Measurements from ENCODE around the gene GLOD5. TPM values are rescaled to one million over a fixed set of nuclear protein-coding genes. Genes with fewer than 3 reads are reported as not detected.

Gene GLOD5
- total RNA-seq, 1 donor from 2014 or later, result not detected

DNA sequence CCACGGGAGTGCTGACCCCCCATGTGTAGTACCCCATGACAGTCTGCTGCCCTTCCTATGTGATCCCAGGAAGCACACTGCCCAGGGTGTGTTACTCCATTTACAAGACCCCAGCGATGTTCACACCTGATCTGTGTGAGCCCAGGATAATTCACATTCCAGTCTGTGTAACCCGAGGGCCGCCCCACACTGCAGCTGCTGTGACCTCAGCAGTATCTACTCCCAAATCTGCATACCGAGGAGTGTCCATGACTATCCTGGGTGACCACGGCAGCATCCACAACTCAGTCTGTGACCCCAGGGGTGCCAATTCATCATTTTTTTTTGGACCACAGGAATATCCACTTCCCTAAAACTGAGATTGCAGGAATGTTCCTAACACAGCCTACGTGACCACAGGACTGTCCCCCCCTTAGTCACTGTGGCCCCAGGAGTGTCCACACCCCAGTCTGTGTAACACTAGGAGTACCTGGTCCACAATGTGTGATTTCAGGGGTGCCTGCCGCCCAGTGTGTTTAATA lies 7.8 kb upstream of the GLOD5 start:
- no peak for DNase-seq (ENCODE audit: low read depth)

DNA sequence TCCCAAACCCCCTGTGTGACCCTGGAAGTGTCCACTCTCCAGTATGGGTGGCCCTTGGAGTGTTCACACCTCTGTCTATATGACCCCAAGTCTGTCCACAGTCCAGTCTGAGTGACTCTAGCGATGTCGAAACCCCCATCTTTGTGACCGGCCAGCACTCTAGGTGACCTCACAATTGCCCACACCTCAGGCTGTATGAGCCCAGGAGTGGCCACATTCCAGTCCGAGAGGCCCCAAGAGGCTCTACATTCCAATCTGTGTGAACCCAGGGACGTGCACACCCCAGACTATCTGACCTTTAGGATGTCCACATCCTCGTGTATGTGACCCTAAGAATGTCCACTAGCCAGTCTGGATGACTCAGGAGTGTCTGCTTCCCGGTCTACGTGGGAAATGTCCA lies 7.3 kb upstream of the GLOD5 start:
- no peak for DNase-seq (ENCODE audit: low read depth)

DNA sequence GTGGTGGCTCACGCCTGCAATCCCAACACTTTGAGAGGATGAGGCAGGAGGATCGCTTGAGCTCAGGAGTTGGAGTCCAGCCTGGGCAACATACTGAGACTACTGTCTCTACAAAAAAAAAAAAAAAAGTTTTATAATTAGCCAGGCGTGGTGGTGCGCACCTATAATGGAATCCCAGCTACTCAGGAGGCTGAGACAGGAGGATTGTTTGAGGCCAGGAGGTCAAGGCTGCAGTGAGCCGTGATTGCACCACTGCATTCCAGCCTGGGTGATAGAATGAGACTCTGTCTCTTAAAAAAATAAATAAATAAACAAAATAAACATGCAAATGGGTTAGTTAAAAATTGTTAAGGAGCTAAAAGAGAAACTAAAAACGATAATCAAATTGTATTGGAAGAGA lies 7.7 kb downstream of the GLOD5 start:
- DNase-seq (ENCODE audit: low read depth), result no peak

DNA sequence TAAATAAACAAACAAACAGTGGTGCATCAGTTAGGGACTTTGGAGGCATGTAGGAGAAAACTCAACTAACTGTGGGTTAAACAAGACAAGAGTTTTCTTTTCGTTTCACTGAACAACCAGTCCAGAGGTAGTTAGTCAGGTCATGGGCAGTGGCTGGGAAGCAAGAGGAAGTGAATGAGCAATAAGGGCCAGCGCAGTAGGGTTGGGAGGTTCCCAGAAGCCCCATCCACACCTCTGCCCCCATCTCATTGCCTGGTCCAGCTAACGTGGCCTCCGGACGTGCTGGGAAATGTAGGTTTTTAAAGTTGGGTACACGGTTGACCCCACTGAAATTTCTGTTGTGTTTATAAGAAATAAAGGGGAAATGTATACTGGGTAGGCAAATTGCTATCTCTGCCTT lies 8.7 kb downstream of the GLOD5 start:
- DNase-seq (ENCODE audit: low read depth), result no peak

DNA sequence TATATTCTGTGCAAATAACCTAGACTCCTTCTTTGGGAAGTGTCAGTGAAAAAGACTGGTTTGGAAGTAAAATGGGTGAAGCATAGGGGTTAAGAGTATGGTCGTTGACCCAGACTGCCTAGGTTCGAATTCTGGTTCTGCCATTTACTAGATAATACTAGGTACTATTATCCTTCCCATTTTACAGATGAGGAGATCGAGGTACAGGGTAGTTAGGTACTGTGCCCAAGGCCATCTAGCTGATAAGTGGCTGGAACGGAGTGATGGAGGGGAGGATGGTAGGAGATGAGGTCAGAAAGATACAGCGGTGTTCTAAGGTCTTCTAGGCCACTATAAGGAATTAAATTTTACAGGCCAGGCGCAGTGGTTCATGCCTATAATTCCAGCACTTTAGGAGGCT lies 11.1 kb downstream of the GLOD5 start:
- DNase-seq (ENCODE audit: low read depth), result no peak

DNA sequence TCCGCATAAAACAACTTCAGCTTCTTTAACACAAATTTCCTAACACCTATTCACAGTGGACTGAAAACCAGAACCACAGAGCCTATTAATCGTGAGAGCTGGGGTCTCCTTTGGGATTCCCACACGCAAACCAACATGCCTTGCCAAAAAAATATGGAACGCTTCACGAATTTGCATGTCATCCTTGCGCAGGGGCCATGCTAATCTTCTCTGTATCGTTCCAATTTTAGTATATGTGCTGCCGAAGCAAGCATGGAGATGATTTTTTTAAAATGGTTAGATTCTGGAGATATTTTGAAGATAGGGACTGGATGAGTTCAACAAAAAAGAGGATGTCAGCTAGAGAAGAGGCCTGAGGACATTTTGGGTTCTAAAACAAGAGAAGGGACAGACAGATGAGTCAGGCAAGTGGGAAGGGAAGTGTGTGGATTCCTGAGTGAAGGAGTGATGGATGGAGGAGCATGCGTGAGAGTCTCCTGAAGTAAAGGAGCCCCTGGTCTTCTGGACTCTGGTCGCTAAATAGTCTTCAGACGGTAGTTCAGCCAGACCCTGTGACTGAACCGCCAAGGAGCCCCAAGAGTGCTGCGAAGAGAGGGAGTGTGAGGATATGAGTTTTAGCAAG lies 15.4 kb downstream of the GLOD5 start:
- DNase-seq (ENCODE audit: low read depth), result no peak

DNA sequence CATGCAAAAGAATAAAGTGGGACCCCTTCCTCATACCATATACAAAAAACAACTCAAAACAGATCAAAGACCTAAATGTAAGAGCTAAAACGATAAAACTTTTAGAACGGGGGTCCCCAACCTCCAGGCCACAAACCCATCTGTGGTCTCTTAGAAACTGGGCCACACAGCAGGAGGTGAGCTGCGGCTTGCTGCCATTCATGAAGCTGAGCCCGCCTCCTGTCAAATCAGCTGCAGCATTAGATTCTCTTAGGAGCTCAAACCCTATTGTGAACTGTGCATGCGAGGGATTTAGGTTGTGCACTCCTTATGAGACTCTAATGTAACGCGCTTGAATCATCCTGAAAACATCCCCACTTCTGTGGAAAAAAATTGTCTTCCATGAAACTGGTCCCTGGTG lies 17.9 kb downstream of the GLOD5 start:
- no peak for DNase-seq (ENCODE audit: low read depth)

DNA sequence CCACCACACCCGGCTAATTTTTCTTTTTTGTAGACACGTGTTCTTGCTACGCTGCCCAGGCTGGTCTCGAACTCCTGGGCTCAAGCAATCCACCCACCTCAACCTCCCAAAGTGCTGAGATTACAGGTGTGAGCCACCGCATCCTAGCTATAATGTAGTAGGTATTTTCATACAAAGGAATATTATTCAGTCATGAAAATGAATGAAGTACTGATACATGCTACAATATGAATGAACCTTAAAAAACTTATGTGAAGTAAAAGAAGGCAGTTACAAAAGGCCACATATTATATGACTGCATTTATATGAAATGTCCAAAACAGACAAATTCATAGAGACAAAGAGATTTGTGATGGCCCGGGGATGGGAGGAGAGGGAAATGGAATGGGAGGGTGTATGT lies 20.2 kb downstream of the GLOD5 start:
- DNase-seq (ENCODE audit: low read depth), result no peak

DNA sequence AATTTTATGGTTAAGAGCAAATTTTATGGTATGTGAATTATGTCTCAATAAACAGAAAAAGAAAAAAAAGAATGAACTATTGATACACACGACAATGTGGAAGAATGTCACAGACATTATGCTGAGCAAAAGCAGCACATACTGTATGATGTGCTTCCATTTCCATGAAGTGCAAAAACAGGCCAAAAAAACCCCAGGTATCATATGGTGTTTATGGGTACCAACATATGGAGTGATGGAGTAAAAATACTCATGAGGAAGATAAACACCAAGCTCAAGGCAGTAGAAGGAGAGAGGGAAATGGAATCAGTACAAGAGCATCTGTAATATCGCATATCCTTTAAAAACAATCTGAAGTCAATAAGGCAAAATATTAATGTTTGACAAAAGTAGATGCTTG lies 20.7 kb downstream of the GLOD5 start:
- DNase-seq (ENCODE audit: low read depth), result no peak

DNA sequence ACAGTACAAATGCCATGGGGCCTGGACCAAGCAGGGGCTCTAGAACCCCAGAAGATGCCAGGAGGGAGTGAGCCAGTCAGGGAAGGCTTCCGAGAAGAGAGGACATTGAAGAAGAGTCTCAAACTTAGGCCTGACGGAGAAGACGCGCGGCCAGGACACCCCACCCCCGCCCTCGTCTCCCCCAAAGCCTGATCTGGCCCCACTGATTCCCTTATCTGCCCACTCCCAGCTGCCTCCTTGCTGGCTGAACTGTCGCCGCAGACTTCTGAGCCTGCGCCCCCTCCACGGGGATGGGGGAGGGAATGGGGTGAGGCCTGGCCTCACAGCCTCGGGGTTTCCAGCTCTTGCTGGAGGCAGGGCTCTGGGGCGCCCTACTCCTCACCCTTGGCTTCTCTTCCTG lies 21.2 kb downstream of the GLOD5 start:
- DNase-seq (ENCODE audit: low read depth), result no peak

DNA sequence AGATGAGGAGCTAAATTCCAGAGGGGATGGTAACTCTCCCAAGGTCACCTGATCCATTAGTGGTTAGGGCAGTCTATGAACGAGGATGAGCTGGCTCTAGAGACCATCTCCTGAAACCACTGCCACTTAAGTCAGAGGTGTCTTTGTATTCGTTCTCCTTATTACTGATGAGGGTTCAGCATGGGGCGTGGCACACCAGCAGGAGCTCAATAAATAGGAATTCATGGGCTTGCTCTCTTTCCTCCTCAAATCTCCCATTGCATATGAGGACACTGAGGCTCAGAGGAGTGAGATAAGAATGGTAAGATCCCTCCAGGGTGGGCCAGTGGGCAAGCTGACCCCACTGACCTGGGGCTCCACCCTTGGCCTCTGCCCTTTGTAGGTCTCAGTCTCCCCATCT lies 23.2 kb downstream of the GLOD5 start:
- DNase-seq (ENCODE audit: low read depth), result no peak

DNA sequence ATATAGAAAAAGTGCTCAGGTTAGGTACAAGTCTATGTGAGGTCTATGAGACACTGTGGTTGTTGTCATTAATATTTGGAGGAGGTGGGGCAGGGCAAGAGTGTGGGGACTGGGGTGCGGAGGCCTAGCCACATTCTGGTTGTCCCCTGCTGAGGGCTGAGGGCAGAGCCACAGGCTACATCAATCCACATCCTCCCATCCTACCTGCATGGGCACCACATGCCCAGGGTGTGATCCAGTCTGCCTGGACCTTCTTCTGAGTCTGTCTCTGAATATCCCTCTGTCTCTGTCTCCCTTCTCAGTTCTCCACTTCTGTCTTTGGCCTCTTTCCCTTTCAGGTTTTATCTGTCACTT lies 23.6 kb downstream of the GLOD5 start:
- DNase-seq (ENCODE audit: low read depth), result no peak

DNA sequence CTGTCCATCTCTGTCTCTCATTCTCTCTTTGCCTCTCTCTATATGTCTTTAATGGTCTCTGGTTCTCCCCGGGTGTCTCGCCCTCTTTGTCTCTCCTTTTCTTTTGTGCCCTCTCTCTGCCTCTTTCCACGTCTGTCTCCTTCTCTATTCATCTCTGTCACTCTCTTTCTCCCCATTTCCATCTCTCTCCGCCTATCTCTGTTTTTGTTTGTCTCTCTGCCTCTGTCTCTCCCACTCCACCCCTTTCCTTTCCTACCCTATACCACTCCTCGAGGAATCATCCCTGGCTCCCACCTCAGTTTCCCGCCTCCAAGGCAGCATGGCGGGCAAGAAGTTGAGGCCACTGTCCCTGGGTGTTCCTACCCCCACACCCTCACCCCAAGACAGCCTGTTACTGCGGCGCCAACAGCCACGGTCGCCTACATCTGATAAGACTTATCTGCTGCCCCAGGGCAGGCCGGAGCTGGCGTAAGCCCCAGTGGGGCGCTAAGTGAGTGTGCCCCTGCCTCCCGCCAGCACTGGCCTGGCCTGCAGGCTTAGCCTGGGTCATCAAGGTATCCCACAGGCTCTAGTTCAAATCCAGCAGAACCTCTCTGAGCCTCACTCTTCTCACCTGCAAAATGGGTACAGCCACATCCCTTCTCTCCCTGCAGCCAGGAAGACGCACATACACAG lies 24.1 kb downstream of the GLOD5 start:
- DNase-seq (ENCODE audit: low read depth), result no peak

DNA sequence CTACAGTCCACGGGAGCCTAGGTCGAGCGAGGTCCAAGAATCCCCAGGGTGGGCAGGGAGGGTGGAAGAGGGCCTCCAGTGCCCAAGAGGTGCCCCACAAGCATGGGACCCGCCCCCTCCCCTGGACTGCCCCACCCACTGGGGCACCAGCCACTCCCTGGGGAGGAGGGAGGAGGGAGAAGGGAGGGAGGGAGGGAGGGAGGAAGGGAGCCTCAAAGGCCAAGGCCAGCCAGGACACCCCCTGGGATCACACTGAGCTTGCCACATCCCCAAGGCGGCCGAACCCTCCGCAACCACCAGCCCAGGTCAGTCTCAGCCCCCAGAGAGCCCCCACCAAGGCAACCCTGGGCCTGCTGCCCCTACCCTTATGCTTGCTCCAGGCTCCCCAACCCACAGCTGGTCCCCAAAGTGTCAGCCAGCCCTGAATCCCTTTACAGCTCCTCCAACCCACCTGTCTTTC lies 24.8 kb downstream of the GLOD5 start, which contains the start of gene GATA1:
TSS of gene GATA1 (plus strand) at position 250 of the 460 bp plus-strand sequence. CDS start 4,520 bp downstream, outside the sequence.
- no peak for DNase-seq (ENCODE audit: low read depth)

DNA sequence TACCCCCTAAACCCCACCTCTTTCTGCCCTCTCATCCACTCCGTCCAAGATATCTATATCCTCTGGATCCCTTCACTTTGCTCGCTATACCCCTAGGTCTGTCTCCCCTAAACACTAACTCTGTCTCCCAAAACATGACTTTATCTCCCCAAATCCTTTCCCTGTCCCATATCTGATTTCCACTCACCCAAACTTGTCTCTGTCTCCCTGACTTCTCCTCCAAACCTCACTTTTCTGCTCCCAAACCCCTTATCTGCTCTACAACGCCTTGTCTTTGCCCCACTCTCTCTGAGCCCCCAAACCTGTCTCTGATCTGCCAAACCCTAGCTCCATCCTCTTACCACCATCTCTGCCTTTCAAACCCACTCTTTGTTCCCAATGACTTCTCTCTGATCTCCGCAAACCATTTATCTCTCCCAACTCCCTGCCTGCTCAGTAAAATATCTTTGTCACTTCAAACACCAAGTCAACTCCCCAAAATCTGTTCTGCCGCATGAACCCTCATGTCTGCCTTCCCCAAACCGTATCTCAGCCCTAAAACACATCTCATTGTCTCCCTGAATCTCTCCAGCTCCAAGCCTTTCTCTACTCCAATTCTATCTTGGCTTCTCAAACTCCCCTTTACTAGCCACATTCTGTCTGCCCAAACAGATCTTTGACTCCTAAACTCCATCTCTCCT lies 25.4 kb downstream of the GLOD5 start:
- no peak for DNase-seq (ENCODE audit: low read depth)

DNA sequence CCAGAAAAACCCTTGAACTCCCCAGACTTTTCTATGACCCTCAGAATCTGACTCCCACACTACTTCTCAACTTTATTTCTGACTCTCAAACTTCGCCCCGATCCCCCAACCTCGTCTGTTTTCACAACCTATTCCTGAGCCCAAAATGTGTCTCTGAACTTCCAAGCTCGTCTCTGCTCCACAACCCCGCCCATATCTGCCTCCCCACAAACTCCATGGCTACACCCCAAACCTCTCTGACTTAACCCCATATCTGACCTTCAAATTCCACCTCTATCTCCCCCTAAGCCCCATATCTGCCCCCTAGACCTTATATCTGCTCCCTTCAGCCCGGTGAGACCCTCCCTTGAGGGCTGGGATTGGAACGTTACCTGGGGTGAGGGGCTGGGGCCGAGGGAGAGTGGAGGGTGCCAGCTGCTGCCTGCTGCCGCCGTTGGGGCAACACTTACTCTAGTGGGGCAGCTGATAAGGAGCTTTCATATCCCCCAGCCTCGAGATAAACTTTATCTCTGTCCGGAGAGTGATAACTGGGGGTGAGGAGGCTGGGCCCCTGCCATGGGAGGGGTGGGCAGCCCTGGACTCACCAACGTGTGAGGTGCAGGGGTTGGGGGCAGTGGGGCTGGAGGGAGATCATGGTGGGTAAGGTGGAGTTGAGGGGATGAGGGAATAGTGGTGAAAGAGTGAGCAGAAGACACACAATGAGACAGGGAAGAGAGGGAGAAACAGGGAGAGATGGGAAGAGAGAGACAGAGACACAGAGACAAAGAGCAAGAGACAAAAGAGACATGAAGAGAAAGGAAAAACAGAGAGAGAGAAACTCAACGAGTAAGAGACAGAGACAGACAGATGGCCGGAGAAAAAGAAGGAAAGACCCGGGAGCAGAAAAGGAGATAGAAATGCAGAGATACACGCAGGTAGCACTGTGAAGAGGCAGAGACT lies 26.2 kb downstream of the GLOD5 start:
- no peak for DNase-seq (ENCODE audit: low read depth)

DNA sequence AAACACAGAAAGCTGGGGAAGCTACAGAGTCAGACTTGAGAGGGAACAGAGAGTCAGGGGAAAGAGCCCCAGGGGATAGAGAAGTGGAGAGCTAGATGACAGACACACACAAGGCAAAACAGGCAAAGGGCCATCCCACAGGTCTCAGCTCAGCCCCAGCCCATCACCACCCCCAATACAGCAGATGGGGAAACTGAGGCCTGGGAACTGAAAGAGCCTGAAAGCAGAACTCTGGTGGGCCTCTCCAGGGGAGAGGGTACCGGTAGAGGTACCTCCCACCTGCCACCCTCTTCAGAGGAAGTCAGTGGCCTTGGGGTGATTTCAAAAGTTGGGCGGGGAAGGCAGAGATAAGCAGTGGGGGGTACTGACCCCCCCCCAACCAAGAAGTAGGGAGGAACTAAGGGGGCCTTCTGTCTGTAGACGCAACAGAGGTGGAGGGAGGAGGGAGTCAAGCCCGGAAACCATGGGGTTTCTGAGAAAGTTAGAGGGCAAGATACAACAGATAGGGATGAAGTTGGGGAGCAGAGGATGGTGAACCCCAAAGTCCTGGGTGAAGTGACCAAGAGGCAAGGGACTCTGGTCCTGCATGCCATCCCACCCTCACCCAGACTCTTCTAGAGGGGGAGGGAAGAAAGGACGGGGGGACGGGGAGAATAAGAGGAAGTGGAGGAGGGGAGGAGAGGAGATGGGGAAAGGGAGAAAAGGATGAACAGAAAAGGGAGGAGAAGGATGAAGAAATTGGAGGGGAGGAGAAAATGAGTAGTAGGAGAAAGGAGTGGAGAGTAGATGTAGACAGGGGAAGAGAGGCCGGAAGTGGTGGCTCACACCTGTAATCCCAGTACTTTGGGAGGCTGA lies 28.0 kb downstream of the GLOD5 start:
- no peak for DNase-seq (ENCODE audit: low read depth)

DNA sequence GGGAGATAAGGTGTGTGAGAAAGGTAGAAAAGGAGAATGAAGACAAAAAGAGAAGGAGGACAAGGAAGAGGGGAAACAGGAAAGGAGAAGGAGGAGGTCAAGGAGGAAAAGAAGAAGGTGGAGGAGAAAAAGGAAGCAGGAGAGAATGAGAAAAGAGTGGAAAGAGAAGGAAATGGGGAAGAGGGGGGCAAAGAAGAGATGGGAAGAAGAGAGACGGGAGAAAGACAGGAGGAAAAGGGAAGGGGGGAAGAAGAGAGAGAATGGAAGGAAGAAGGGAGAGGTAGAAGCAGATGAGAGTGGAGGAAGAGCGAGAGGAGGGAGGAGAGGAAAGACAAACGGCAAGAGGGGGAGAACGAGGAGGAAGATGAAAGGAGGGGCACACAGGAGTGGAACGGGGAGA lies 28.9 kb downstream of the GLOD5 start:
- no peak for DNase-seq (ENCODE audit: low read depth)

DNA sequence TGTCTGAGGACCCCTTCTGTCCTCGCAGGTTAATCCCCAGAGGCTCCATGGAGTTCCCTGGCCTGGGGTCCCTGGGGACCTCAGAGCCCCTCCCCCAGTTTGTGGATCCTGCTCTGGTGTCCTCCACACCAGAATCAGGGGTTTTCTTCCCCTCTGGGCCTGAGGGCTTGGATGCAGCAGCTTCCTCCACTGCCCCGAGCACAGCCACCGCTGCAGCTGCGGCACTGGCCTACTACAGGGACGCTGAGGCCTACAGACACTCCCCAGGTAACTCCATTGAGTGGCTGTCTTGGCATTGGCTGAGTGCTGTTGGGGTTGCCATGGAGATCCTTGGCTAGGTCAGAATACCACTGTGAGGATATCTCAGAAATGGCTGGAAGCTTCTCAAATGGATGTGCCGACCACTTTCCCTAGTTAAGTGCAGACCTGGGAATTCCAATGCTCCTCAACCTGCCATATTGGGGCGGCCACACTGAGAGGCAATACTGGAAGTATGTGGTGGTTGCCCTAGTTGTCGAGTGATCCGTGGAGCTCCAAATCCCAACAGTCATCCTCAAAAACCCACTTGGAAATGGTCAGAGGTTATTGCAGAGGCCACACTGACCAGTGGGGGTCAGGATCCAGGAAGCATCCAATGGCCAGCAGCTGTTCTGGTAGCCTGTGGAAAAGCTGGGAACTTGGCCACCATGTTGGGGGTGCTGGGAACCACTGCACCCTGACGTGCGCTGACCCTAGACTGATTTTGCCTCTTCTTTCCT lies 29.7 kb downstream of the GLOD5 start:
- DNase-seq (ENCODE audit: low read depth), result no peak

DNA sequence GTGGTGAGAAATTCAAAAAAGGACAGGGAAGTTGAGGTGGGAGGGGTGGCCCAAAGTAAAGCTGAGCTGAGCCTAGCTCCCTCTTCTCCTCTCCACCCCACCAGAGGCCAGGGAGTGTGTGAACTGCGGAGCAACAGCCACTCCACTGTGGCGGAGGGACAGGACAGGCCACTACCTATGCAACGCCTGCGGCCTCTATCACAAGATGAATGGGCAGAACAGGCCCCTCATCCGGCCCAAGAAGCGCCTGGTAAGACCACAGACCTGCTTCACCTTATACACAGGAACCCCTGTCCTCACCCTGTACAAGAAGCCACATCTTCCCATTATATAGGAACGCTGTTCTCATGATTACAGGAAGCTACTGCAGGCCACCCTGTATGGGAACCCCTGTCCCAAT lies 30.7 kb downstream of the GLOD5 start:
- no peak for DNase-seq (ENCODE audit: low read depth)

Data from renal cortical epithelial cell (primary cell).